IMR-90 (cell line): ENCODE results near the gene SLC19A1. TPM values are rescaled to one million over a fixed set of nuclear protein-coding genes. Genes with fewer than 3 reads are reported as not detected.
A peak's percentile ranks its signal among the peaks of the same experiment; 100 is the strongest.

Experiments
- ATAC-seq: fragments of 200-7000 bp; cut with Tn5 transposase; 2 replicates; pipeline ENCODE4 v1.9.1; 2020; ENCODE audit warnings: low read depth, mild to moderate bottlenecking, moderate library complexity
- BruUV-seq: library from RNA; stranded (reverse); fragments of 400-500 nt; replicated peaks from 2 replicates; lab custom pipeline; 2021; lab: Mats Ljungman, UMichigan
- CTCF ChIA-PET: fragments of 300-600 bp; formaldehyde crosslinking; extraction: SDS; loops from one replicate; lab custom pipeline; 2021; ENCODE audit warnings: antibody characterized with exemption; lab: Yijun Ruan, JAX
- POLR2A ChIA-PET: fragments of 300-600 bp; sonication (Branson Sonifier 250); formaldehyde crosslinking; loops from one replicate; lab custom pipeline; 2022; ENCODE audit warnings: antibody characterized with exemption; ENCODE audit not compliant: unreplicated experiment; lab: Charles Lee
- DNase-seq: peaks from one replicate; pipeline ENCODE4 v3.0.0; 2013
- H2AFZ ChIP-seq: replicated peaks from 2 replicates; pipeline ENCODE3; 2013; ENCODE audit warnings: low read length, mild to moderate bottlenecking; ENCODE audit not compliant: poor library complexity
- H2AK5ac ChIP-seq: 2 replicates; pipeline ENCODE4 v1.6.1; 2013; ENCODE audit warnings: low read depth, low read length, inconsistent platforms
- H2AK9ac ChIP-seq: replicated peaks from 2 replicates; pipeline ENCODE3; 2013; ENCODE audit warnings: mild to moderate bottlenecking, low read depth, low read length, moderate library complexity; ENCODE audit not compliant: poor library complexity
- H2BK120ac ChIP-seq: 2 replicates; pipeline ENCODE4 v1.6.1; 2013; ENCODE audit warnings: low read depth, low read length, inconsistent platforms
- H2BK15ac ChIP-seq: 3 replicates; pipeline ENCODE4 v1.6.1; 2013; ENCODE audit warnings: low read depth, low read length, inconsistent platforms
- H2BK20ac ChIP-seq: 2 replicates; pipeline ENCODE4 v1.6.1; 2013; ENCODE audit warnings: low read depth, mild to moderate bottlenecking, inconsistent platforms, low read length, moderate library complexity
- H2BK5ac ChIP-seq: 2 replicates; pipeline ENCODE4 v1.6.1; 2013; ENCODE audit warnings: mild to moderate bottlenecking, low read depth, low read length, inconsistent platforms; ENCODE audit not compliant: poor library complexity, severe bottlenecking
- H3K14ac ChIP-seq: replicated peaks from 2 replicates; pipeline ENCODE4 v1.6.1; 2013; ENCODE audit warnings: low read depth, low read length, inconsistent platforms
- H3K18ac ChIP-seq: 2 replicates; pipeline ENCODE4 v1.6.1; 2013; ENCODE audit warnings: low read depth, low read length, control low read depth
- H3K23ac ChIP-seq: 2 replicates; pipeline ENCODE4 v1.6.1; 2013; ENCODE audit warnings: low read depth, low read length, inconsistent platforms
- H3K27ac ChIP-seq: 2 replicates; pipeline ENCODE4 v1.5.1; 2013; ENCODE audit warnings: mild to moderate bottlenecking, control low read depth, low read length; ENCODE audit not compliant: insufficient read depth
- H3K27me3 ChIP-seq: 2 replicates; pipeline ENCODE4 v1.6.1; 2013; ENCODE audit warnings: low read length; ENCODE audit not compliant: control insufficient read depth, insufficient read depth
- H3K36me3 ChIP-seq: 2 replicates; pipeline ENCODE4 v1.6.1; 2013; ENCODE audit warnings: low read length, mixed read lengths; ENCODE audit not compliant: control insufficient read depth, insufficient read depth
- H3K4ac ChIP-seq: 2 replicates; pipeline ENCODE4 v1.6.1; 2013; ENCODE audit warnings: low read depth, low read length, inconsistent platforms
- H3K4me1 ChIP-seq: 2 replicates; pipeline ENCODE4 v1.6.1; 2013; ENCODE audit warnings: low read length, mixed read lengths; ENCODE audit not compliant: control insufficient read depth, insufficient read depth
- H3K4me2 ChIP-seq: 2 replicates; pipeline ENCODE4 v1.6.1; 2013; ENCODE audit warnings: low read depth, mild to moderate bottlenecking, control low read depth, low read length, moderate library complexity
- H3K4me3 ChIP-seq: 2 replicates; pipeline ENCODE4 v1.5.1; 2013; ENCODE audit warnings: low read depth, mild to moderate bottlenecking, control low read depth, low read length, moderate library complexity; ENCODE audit not compliant: insufficient read depth
- H3K56ac ChIP-seq: 2 replicates; pipeline ENCODE4 v1.6.1; 2013; ENCODE audit warnings: low read length, inconsistent platforms; ENCODE audit not compliant: insufficient read depth; ENCODE audit errors: extremely low read depth
- H3K79me1 ChIP-seq, 2 experiments: 2 replicates each; pipeline ENCODE4 v1.6.1; 2013; ENCODE audit warnings: low read length in 2 of 2, inconsistent platforms in 1 of 2, low read depth in 1 of 2
- H3K9ac ChIP-seq: 2 replicates; pipeline ENCODE4 v1.6.1; 2013; ENCODE audit warnings: low read depth, low read length, control low read depth
- H3K9me1 ChIP-seq: 2 replicates; pipeline ENCODE4 v1.6.1; 2013; ENCODE audit warnings: low read length, inconsistent platforms; ENCODE audit not compliant: insufficient read depth
- H3K9me3 ChIP-seq: 2 replicates; pipeline ENCODE4 v1.6.1; 2013; ENCODE audit warnings: low read length; ENCODE audit not compliant: control insufficient read depth, insufficient read depth
- H4K20me1 ChIP-seq: 2 replicates; pipeline ENCODE4 v1.6.1; 2013; ENCODE audit warnings: low read length, inconsistent platforms; ENCODE audit not compliant: insufficient read depth
- H4K5ac ChIP-seq: 2 replicates; pipeline ENCODE4 v1.6.1; 2013; ENCODE audit warnings: mild to moderate bottlenecking, low read depth, low read length, control low read depth
- H4K8ac ChIP-seq, 2 experiments: 2 replicates each; pipeline ENCODE4 v1.6.1; 2013; ENCODE audit warnings: low read depth in 2 of 2, low read length in 2 of 2, control low read depth in 1 of 2, inconsistent platforms in 1 of 2
- H4K91ac ChIP-seq: 2 replicates; pipeline ENCODE4 v1.6.1; 2013; ENCODE audit warnings: low read depth, low read length, inconsistent platforms; ENCODE audit not compliant: insufficient read depth
- CHD1 ChIP-seq: IDR thresholded peaks from 2 replicates; pipeline ENCODE4 v1.6.1; 2012; ENCODE audit warnings: low read depth, low read length, improper control_type of control experiment
- FOS ChIP-seq: fragments of 150-350 bp; IDR thresholded peaks from 2 replicates; pipeline ENCODE4 v1.6.1; 2016; ENCODE audit warnings: low read depth, low read length
- MAFK ChIP-seq: IDR thresholded peaks from 2 replicates; pipeline ENCODE4 v1.6.1; 2012; ENCODE audit warnings: low read depth, low read length, improper control_type of control experiment
- MAZ ChIP-seq: IDR thresholded peaks from 2 replicates; pipeline ENCODE4 v1.6.1; 2012; ENCODE audit warnings: low read depth, mild to moderate bottlenecking, low read length, improper control_type of control experiment, moderate library complexity, borderline replicate concordance
- NFE2L2 ChIP-seq: fragments of 150-350 bp; IDR thresholded peaks from 2 replicates; pipeline ENCODE4 v1.6.1; 2016; ENCODE audit warnings: low read depth, mild to moderate bottlenecking, low read length
- POLR2A ChIP-seq: IDR thresholded peaks from 2 replicates; pipeline ENCODE4 v1.6.1; 2012; ENCODE audit warnings: mild to moderate bottlenecking, low read depth, low read length
- RAD21 ChIP-seq: IDR thresholded peaks from 2 replicates; pipeline ENCODE4 v1.6.1; 2012; ENCODE audit warnings: low read length, improper control_type of control experiment
- RCOR1 ChIP-seq: IDR thresholded peaks from 2 replicates; pipeline ENCODE4 v1.6.1; 2012; ENCODE audit warnings: mild to moderate bottlenecking, low read length, improper control_type of control experiment; ENCODE audit not compliant: insufficient replicate concordance
- SMC3 ChIP-seq: fragments of 150-350 bp; IDR thresholded peaks from 2 replicates; pipeline ENCODE4 v1.6.1; 2016; ENCODE audit warnings: low read depth, mild to moderate bottlenecking, antibody characterized with exemption, low read length, moderate library complexity
- WGBS, 2 experiments: methylation state at CpG; one replicate each; pipeline versions ENCODE4 v1.1.5 to v1.1.7; 2013; ENCODE audit warnings: missing lambda C conversion rate in 2 of 2; ENCODE audit not compliant: insufficient read length in 1 of 2; ENCODE audit errors: extremely low coverage in 2 of 2; 5-methylcytosine and 5-hydroxymethylcytosine counted together
- dilution Hi-C: fragments of 300-500 bp; cut with HindIII; formaldehyde crosslinking; loops from one replicate; pipeline ENCODE4 v1.14.3; 2018; ENCODE audit warnings: low sequenced_read_pairs; ENCODE audit not compliant: unreplicated experiment
- in situ Hi-C: fragments of 300-500 bp; cut with MboI; formaldehyde crosslinking; loops from 3 replicates; pipeline ENCODE4 v1.14.3; 2019; ENCODE audit warnings: low sequenced_read_pairs, inconsistent platforms, mixed read lengths
- intact Hi-C: fragments of 100-400 bp; cut with micrococcal nuclease; formaldehyde crosslinking; loops from 2 replicates; pipeline ENCODE4 v1.10.0; 2022
- polyA plus RNA-seq, 3 experiments: library from polyadenylated mRNA; depleted of rRNA; stranded (reverse); fragments of >200 nt; gene quantifications; 2 replicates each; pipeline ENCODE4 v1.2.3, GENCODE V29; 2012; ENCODE audit warnings: low replicate concordance in 1 of 3
- total RNA-seq: library from RNA; depleted of rRNA; stranded (reverse); fragments of >200 nt; gene quantifications from 2 replicates; pipeline ENCODE4 v1.2.3, GENCODE V29; 2012
- TF ChIP-seq, protein P1 (sequence below): fragments of 150-350 bp; IDR thresholded peaks from 2 replicates; pipeline ENCODE4 v1.6.1; 2017; ENCODE audit warnings: mild to moderate bottlenecking, antibody characterized with exemption, low read length, low read depth
- TF ChIP-seq, protein P2 (sequence below): conservative IDR thresholded peaks from 2 replicates; pipeline ENCODE4 v1.5.1; 2012; ENCODE audit warnings: mild to moderate bottlenecking, low read depth, low read length, improper control_type of control experiment

Gene SLC19A1
- total and polyA plus RNA-seq, 2 of the 4 experiments (the other 2 are of a cell fraction), result 2.2 to 16.2 TPM

DNA sequence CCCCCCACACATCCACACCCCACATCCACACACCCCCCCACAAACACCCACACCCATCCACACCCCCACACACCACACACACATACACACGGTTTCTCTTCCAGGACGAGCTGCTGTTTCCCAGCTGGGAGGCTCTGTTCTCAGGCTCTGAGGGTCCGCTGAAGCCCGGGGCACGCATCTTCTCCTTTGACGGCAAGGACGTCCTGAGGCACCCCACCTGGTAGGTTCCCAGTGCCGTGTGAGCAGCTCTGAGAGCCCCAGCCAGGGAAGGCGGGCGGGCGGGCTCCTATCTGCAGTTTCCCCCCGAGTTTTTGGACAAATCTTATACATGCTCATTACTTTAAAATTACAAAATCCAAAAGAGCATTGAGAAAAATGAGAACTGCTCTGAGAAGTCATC is 31.2 kb downstream of the SLC19A1 start:
- Histone ChIP-seq H4K5ac (no peak overlapping the region), H3K18ac (no peak overlapping the region), H2AK9ac (peak overlapping the region; percentile 0), H3K14ac (no peak overlapping the region), H2BK5ac (no peak overlapping the region), H3K36me3 (peaks cover 55% of the 10 kb centered on the region), H3K4ac (no peak overlapping the region), H3K9me3 (no peaks in the 10 kb centered on the region), H3K23ac (no peak overlapping the region), H2AFZ (no peak overlapping the region), H3K4me3 (no peak overlapping the region), H3K27me3 (no peaks in the 10 kb centered on the region), H3K9me1 (peaks cover 7% of the 10 kb centered on the region; the same call in 1 of the 2 replicates), H2BK20ac (no peak overlapping the region), H2AK5ac (no peak overlapping the region), H4K8ac (no peak overlapping the region), H2BK120ac (no peak overlapping the region), H3K4me2 (no peak overlapping the region), H4K91ac (no peak overlapping the region), H4K20me1 (peaks cover 12% of the 10 kb centered on the region), H3K56ac (no peak overlapping the region), H3K4me1 (no peaks in the 10 kb centered on the region), H3K9ac (no peak overlapping the region), H3K79me1 (no peaks in the 10 kb centered on the region), H3K27ac (no peak overlapping the region), H2BK15ac (no peak overlapping the region)
- intact Hi-C loops (no loop called here), dilution Hi-C loops (no loop called here), in situ Hi-C loops (no loop called here)
- ChIA-PET POLR2A (no interaction called here), CTCF (no interaction called here)
- 85% methylated on average over 6 of the region's 12 CpGs; no CpG with 5 or more reads in 1 of the 2 experiments for WGBS, 2 experiments
- ATAC-seq (no peak), DNase-seq (no peak)
- TF ChIP-seq MAFK, result no peak
- TF ChIP-seq POLR2A, result no peak
- TF ChIP-seq, protein P1, sequence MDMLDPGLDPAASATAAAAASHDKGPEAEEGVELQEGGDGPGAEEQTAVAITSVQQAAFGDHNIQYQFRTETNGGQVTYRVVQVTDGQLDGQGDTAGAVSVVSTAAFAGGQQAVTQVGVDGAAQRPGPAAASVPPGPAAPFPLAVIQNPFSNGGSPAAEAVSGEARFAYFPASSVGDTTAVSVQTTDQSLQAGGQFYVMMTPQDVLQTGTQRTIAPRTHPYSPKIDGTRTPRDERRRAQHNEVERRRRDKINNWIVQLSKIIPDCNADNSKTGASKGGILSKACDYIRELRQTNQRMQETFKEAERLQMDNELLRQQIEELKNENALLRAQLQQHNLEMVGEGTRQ, result no peak
- TF ChIP-seq MAZ, result no peak
- no peak for TF ChIP-seq RAD21
- no peak for TF ChIP-seq RCOR1
- TF ChIP-seq FOS, result no peak
- TF ChIP-seq, protein P2, sequence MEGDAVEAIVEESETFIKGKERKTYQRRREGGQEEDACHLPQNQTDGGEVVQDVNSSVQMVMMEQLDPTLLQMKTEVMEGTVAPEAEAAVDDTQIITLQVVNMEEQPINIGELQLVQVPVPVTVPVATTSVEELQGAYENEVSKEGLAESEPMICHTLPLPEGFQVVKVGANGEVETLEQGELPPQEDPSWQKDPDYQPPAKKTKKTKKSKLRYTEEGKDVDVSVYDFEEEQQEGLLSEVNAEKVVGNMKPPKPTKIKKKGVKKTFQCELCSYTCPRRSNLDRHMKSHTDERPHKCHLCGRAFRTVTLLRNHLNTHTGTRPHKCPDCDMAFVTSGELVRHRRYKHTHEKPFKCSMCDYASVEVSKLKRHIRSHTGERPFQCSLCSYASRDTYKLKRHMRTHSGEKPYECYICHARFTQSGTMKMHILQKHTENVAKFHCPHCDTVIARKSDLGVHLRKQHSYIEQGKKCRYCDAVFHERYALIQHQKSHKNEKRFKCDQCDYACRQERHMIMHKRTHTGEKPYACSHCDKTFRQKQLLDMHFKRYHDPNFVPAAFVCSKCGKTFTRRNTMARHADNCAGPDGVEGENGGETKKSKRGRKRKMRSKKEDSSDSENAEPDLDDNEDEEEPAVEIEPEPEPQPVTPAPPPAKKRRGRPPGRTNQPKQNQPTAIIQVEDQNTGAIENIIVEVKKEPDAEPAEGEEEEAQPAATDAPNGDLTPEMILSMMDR, result no peak
- TF ChIP-seq NFE2L2, result no peak
- no peak for TF ChIP-seq SMC3
- TF ChIP-seq CHD1, result no peak
- BruUV-seq, result no TSS peak
